CD4-positive, alpha-beta T cell (primary cell): ENCODE measurements around the gene ARFRP1. TPM values are rescaled to one million over a fixed set of nuclear protein-coding genes. Genes with fewer than 3 reads are reported as not detected.

Experiments used
- ATAC-seq: fragments of 200-7000 bp; cut with Tn5 transposase; one replicate; pipeline ENCODE4 v1.10.0; 2022; ENCODE audit warnings: mild to moderate bottlenecking; ENCODE audit not compliant: poor library complexity
- CTCF ChIA-PET: fragments of 350-600 bp; sonication (Branson Sonifier 250); formaldehyde crosslinking; loops from one replicate; lab custom pipeline; 2021; ENCODE audit warnings: antibody characterized with exemption, inconsistent platforms; lab: Charles Lee
- POLR2A ChIA-PET: fragments of 350-600 bp; sonication (Branson Sonifier 250); formaldehyde crosslinking; loops from one replicate; lab custom pipeline; 2021; ENCODE audit warnings: antibody characterized with exemption, inconsistent platforms; lab: Charles Lee
- DNase-seq, 14 experiments: peaks; one replicate each; pipeline ENCODE4 v3.0.0-alpha.2; 2013 to 2020; ENCODE audit warnings: mixed read lengths in 2 of 14
- H3K27ac ChIP-seq, 2 donors: one replicate each; pipeline versions ENCODE4 v1.5.1 to v1.7.0; 2013; ENCODE audit warnings: low read length in 2 of 2, low read depth in 1 of 2, mild to moderate bottlenecking in 1 of 2
- H3K27me3 ChIP-seq, 2 experiments: 1 replicate in 1 of 2; 2 replicates in 1 of 2; pipeline versions ENCODE4 v1.6.1 to v1.7.0; 2013; ENCODE audit warnings: low read length in 2 of 2, control low read depth in 1 of 2, mild to moderate bottlenecking in 1 of 2, moderate library complexity in 1 of 2; ENCODE audit not compliant: insufficient read depth in 2 of 2, control insufficient read depth in 1 of 2
- H3K36me3 ChIP-seq: one replicate; pipeline ENCODE4 v1.6.1; 2013; ENCODE audit warnings: low read length, control low read depth; ENCODE audit not compliant: insufficient read depth
- H3K4me1 ChIP-seq: one replicate; pipeline ENCODE4 v1.6.1; 2013; ENCODE audit warnings: low read length, control low read depth; ENCODE audit not compliant: insufficient read depth
- H3K4me3 ChIP-seq: one replicate; pipeline ENCODE4 v1.5.1; 2013; ENCODE audit warnings: mild to moderate bottlenecking, low read length, moderate library complexity
- H3K9me3 ChIP-seq, 2 experiments: 1 replicate in 1 of 2; 2 replicates in 1 of 2; pipeline versions ENCODE4 v1.6.1 to v1.7.0; 2013; ENCODE audit warnings: low read length in 2 of 2, mild to moderate bottlenecking in 2 of 2, control low read depth in 1 of 2, moderate library complexity in 1 of 2; ENCODE audit not compliant: control insufficient read depth in 1 of 2, insufficient read depth in 1 of 2
- H3K27ac Mint-ChIP-seq: one replicate; pipeline ENCODE4 v1.8.0; 2020; ENCODE audit warnings: mixed read lengths
- H3K27me3 Mint-ChIP-seq: one replicate; pipeline ENCODE4 v1.8.0; 2021; ENCODE audit warnings: mixed read lengths
- H3K36me3 Mint-ChIP-seq: one replicate; pipeline ENCODE4 v1.8.0; 2021; ENCODE audit warnings: low read depth, mixed read lengths
- H3K4me1 Mint-ChIP-seq: one replicate; pipeline ENCODE4 v1.8.0; 2021; ENCODE audit warnings: low read depth, mixed read lengths
- H3K4me3 Mint-ChIP-seq: one replicate; pipeline ENCODE4 v1.8.0; 2020; ENCODE audit warnings: mild to moderate bottlenecking, mixed read lengths
- H3K9me3 Mint-ChIP-seq: one replicate; pipeline ENCODE4 v1.8.0; 2020; ENCODE audit warnings: mixed read lengths
- CTCF ChIP-seq: fragments of 200-600 bp; IDR thresholded peaks from one replicate; pipeline ENCODE4 v1.8.0; 2022; ENCODE audit warnings: antibody characterized with exemption, mild to moderate bottlenecking
- intact Hi-C, 2 experiments: fragments of 100-400 bp; cut with DNase I in 1 of 2; cut with micrococcal nuclease in 1 of 2; formaldehyde crosslinking; loops; one replicate each; pipeline versions ENCODE4 v1.15.1 to v1.9.0; 2023 to 2025; cut with DNase I, micrococcal nuclease
- total RNA-seq, 174 experiments: library from RNA in 2 of 174; stranded (reverse) in 2 of 174; gene quantifications; one replicate each; pipeline ENCODE4 v1.2.3 and lab custom pipeline; 2021 to 2026

ARFRP1 gene
- total RNA-seq, 2 experiments from 2014 or later, result 34.5 to 35.7 TPM

- ATAC-seq (no peak), DNase-seq (no peak)
- H3K36me3 Mint-ChIP-seq, result peaks cover 30% of the 10 kb centered on the region
- no peaks in the 10 kb centered on the region for H3K27me3 Mint-ChIP-seq
- H3K4me1 ChIP-seq, result peaks cover 76% of the 10 kb centered on the region
- intact Hi-C loops, result loop anchor here in 1 of 2 experiments (10.0 kb wide), 1 partner anchor 80 kb away; the partner anchor contains the start of genes RTEL1 and STMN3
- ChIA-PET CTCF (interaction anchor here (6.3 kb wide), 1 partner anchor 27 kb away, joined by 44 read pairs; the partner anchor contains the start of genes ARFRP1 and ZGPAT), POLR2A (interaction anchor here (1.4 to 9.9 kb wide), 2 partner anchors 17 to 27 kb away, joined by 4 to 118 read pairs; partner anchors contain the start of genes ARFRP1 and ZGPAT)
- H3K9me3 Mint-ChIP-seq, result no peaks in the 10 kb centered on the region
- peaks cover 25% of the 10 kb centered on the region for H3K4me1 Mint-ChIP-seq
- TF ChIP-seq CTCF, result no peak
- peak overlapping the region; percentile 57 for H3K4me3 Mint-ChIP-seq
- H3K27ac ChIP-seq, result no peak overlapping the region
- H3K4me3 ChIP-seq, result no peak overlapping the region
- H3K9me3 ChIP-seq, result no peaks in the 10 kb centered on the region
- H3K27me3 ChIP-seq, result no peaks in the 10 kb centered on the region
- no peak overlapping the region for H3K27ac Mint-ChIP-seq
- H3K36me3 ChIP-seq, result peaks cover 49% of the 10 kb centered on the region
Observed at GRCh38 chr20:63734111-63734945, 26.6 kb upstream of the ARFRP1 start.

GRCh38 chr20:63733579-63734081 lies 25.9 kb upstream of the ARFRP1 start:
- H3K4me3 ChIP-seq, result no peak overlapping the region
- peak overlapping the region; percentile 57 for H3K4me3 Mint-ChIP-seq
- H3K27ac Mint-ChIP-seq, result no peak overlapping the region
- ChIA-PET CTCF (interaction anchor here (6.3 kb wide), 1 partner anchor 26 kb away, joined by 44 read pairs; the partner anchor contains the start of genes ARFRP1 and ZGPAT), POLR2A (interaction anchor here (1.4 to 9.9 kb wide), 2 partner anchors 17 to 26 kb away, joined by 4 to 118 read pairs; partner anchors contain the start of genes ARFRP1 and ZGPAT)
- no peak for DNase-seq
- ATAC-seq, result no peak
- H3K27me3 ChIP-seq, result no peaks in the 10 kb centered on the region
- no peaks in the 10 kb centered on the region for H3K27me3 Mint-ChIP-seq
- no peak for TF ChIP-seq CTCF
- peaks cover 26% of the 10 kb centered on the region for H3K4me1 Mint-ChIP-seq
- H3K36me3 Mint-ChIP-seq, result peaks cover 34% of the 10 kb centered on the region
- peaks cover 44% of the 10 kb centered on the region for H3K36me3 ChIP-seq
- intact Hi-C loops, result loop anchor here in 1 of 2 experiments (10.0 kb wide), 1 partner anchor 79 kb away; the partner anchor contains the start of genes RTEL1 and STMN3
- peaks cover 76% of the 10 kb centered on the region for H3K4me1 ChIP-seq
- no peak overlapping the region for H3K27ac ChIP-seq
- H3K9me3 ChIP-seq, result no peaks in the 10 kb centered on the region
- no peaks in the 10 kb centered on the region for H3K9me3 Mint-ChIP-seq

- CTCF ChIA-PET, result no interaction called here
- POLR2A ChIA-PET, result interaction anchor here (1.4 to 9.9 kb wide), 2 partner anchors 18 to 25 kb away, joined by 4 to 118 read pairs; partner anchors contain the start of genes ARFRP1 and ZGPAT
- Histone ChIP-seq H3K36me3 (peaks cover 39% of the 10 kb centered on the region), H3K4me3 (no peak overlapping the region), H3K27me3 (no peaks in the 10 kb centered on the region), H3K27ac (no peak overlapping the region), H3K9me3 (no peaks in the 10 kb centered on the region), H3K4me1 (peaks cover 76% of the 10 kb centered on the region)
- no peak for TF ChIP-seq CTCF
- intact Hi-C loops, result loop anchor here in 1 of 2 experiments (10.0 kb wide), 1 partner anchor 78 kb away; the partner anchor contains the start of genes RTEL1 and STMN3
- Mint-ChIP-seq H3K27me3 (no peaks in the 10 kb centered on the region), H3K36me3 (peaks cover 39% of the 10 kb centered on the region), H3K4me3 (no peak overlapping the region), H3K4me1 (peaks cover 31% of the 10 kb centered on the region), H3K27ac (no peak overlapping the region), H3K9me3 (no peaks in the 10 kb centered on the region)
- DNase-seq, result no peak
- no peak for ATAC-seq
Observed at GRCh38 chr20:63733117-63733516, 25.3 kb upstream of the ARFRP1 start.
